Neural crest cell (in vitro differentiated cells): ENCODE data around the gene CDK5RAP2. TPM values are rescaled to one million over a fixed set of nuclear protein-coding genes. Genes with fewer than 3 reads are reported as not detected.

Experiments used
- DNase-seq: peaks from one replicate; pipeline ENCODE4 v3.0.0; 2021; ENCODE audit warnings: low read depth, mixed read lengths, low spot score
- H3K27ac Mint-ChIP-seq: one replicate; pipeline ENCODE4 v1.8.0; 2021; ENCODE audit warnings: mild to moderate bottlenecking, mixed read lengths; ENCODE audit not compliant: unreplicated experiment
- H3K27me3 Mint-ChIP-seq: 2 replicates; pipeline ENCODE4 v1.8.0; 2021; ENCODE audit warnings: low read depth, mild to moderate bottlenecking, mixed read lengths
- H3K36me3 Mint-ChIP-seq: 2 replicates; pipeline ENCODE4 v1.8.0; 2021; ENCODE audit warnings: low read depth, mild to moderate bottlenecking, mixed read lengths
- H3K4me1 Mint-ChIP-seq: 2 replicates; pipeline ENCODE4 v1.8.0; 2021; ENCODE audit warnings: mixed read lengths
- H3K4me3 Mint-ChIP-seq: one replicate; pipeline ENCODE4 v1.8.0; 2021; ENCODE audit warnings: mild to moderate bottlenecking, mixed read lengths
- H3K9me3 Mint-ChIP-seq: 2 replicates; pipeline ENCODE4 v1.8.0; 2021; ENCODE audit warnings: mixed read lengths
- CTCF ChIP-seq: fragments of 200-600 bp; sonication (generic); conservative IDR thresholded peaks from 2 replicates; pipeline ENCODE4 v1.5.0; 2021; ENCODE audit warnings: antibody characterized with exemption, mild to moderate bottlenecking
- total RNA-seq: library from RNA; stranded (reverse); gene quantifications from 2 replicates; pipeline ENCODE4 v1.2.1, GENCODE V29; 2021

Gene CDK5RAP2
- total RNA-seq, 1 donor from 2014 or later: 116 TPM

- peak; percentile 79 for TF ChIP-seq CTCF
- peak; percentile 45 for DNase-seq
- H3K4me3 Mint-ChIP-seq: no peak overlapping the region
Measured at GRCh38 chr9:120348951-120349429, 231.0 kb downstream of the CDK5RAP2 start.

GRCh38 chr9:120345379-120345778 lies 234.6 kb downstream of the CDK5RAP2 start:
- no peak for DNase-seq
- Mint-ChIP-seq H3K27ac (no peak overlapping the region), H3K36me3 (no peaks in the 10 kb centered on the region), H3K4me3 (no peak overlapping the region), H3K27me3 (no peaks in the 10 kb centered on the region), H3K4me1 (peaks cover 7% of the 10 kb centered on the region), H3K9me3 (no peaks in the 10 kb centered on the region)
- no peak for TF ChIP-seq CTCF

More at GRCh38 chr9:120348951-120349429, 231.0 kb downstream of the CDK5RAP2 start:
- H3K4me1 Mint-ChIP-seq: peaks cover 3% of the 10 kb centered on the region
- no peak overlapping the region for H3K27ac Mint-ChIP-seq
- H3K9me3 Mint-ChIP-seq: no peaks in the 10 kb centered on the region
- no peaks in the 10 kb centered on the region for H3K36me3 Mint-ChIP-seq
- H3K27me3 Mint-ChIP-seq: no peaks in the 10 kb centered on the region

DNA sequence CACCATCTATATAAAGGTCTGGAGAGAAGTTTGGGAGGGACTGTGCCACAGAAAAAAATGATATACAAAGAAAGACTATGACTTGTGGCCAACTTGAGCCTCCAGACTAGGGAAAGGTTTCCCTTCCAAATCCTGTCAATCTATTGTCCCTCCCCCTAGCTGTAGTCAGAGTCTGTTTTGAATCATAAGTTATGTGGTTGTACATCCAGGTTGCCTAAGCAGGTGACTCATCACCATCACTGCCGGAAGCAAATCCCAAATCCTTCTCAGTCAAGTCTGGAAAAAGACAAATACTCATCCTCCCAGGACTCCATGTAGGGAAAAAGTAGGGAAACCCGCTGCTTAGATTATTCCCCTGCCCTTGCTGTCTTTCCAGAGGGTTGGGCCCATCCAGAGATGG lies 235.7 kb downstream of the CDK5RAP2 start:
- TF ChIP-seq CTCF: no peak
- Mint-ChIP-seq H3K36me3 (no peaks in the 10 kb centered on the region), H3K9me3 (no peaks in the 10 kb centered on the region), H3K27me3 (no peaks in the 10 kb centered on the region), H3K27ac (no peak overlapping the region), H3K4me3 (no peak overlapping the region), H3K4me1 (peaks cover 7% of the 10 kb centered on the region)
- DNase-seq: no peak

DNA sequence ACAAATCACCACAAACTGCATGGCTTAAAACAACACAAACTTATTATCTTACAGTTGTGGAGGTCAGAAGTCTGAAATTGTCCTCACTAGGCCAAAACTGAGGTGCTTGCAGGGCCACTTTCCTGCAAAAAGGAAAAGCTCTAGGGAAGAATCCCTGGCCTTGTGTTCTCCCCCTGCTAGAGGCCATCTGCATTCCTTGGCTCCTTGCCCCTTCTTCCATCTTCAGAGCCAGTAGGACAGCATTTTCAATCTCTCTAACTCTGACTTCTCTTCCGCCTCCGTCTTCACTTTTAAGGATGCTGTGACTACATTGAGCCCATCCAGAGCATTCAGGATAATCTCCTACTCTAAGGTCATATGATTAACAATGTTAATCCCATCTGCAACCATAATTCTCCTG lies 236.6 kb downstream of the CDK5RAP2 start:
- no peaks in the 10 kb centered on the region for H3K36me3 Mint-ChIP-seq
- TF ChIP-seq CTCF: no peak
- H3K27me3 Mint-ChIP-seq: peaks cover 6% of the 10 kb centered on the region
- H3K9me3 Mint-ChIP-seq: no peaks in the 10 kb centered on the region
- H3K27ac Mint-ChIP-seq: no peak overlapping the region
- DNase-seq: no peak
- H3K4me3 Mint-ChIP-seq: no peak overlapping the region
- H3K4me1 Mint-ChIP-seq: peaks cover 4% of the 10 kb centered on the region

Other genes starting within 250 kb of the CDK5RAP2 start
- 22.2 and 23.3 TPM in 2 replicates for gene MEGF9, start 134.3 kb upstream of the CDK5RAP2 start, total RNA-seq
- 63.3 and 65.4 TPM in 2 replicates for gene FBXW2, start 213.2 kb upstream of the CDK5RAP2 start, total RNA-seq